HG02870 (cell line): ENCODE data around the gene STK10.

Source experiments
- ATAC-seq: cut with Tn5 transposase; IDR thresholded peaks from one replicate; pipeline ENCODE4 v1.9.1; 2021; ENCODE audit warnings: mild to moderate bottlenecking, moderate library complexity; ENCODE audit not compliant: unreplicated experiment

The STK10 gene

DNA sequence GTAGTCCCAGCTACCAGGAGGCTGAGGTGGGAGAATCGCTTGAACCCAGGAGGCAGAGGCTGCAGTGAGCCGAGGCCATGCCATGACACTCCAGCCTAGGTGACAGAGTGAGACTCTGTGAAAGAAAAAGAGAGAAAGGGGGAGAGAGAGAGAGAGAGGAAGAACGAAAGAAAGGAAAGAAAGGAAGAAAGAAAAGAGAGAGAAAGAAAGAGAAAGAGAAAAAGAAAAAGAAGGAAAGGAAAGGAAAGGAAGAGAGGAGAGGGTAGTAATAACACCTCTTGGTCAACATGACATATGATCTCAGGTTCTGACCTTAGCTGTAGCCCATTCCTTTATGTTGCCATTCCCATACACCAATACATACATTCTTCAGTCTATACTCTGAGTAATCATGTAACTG lies 195.7 kb downstream of the STK10 start:
- no peak for ATAC-seq
